Myocyte (in vitro differentiated cells): ENCODE data around the gene TRPC4. TPM values are rescaled to one million over a fixed set of nuclear protein-coding genes. Genes with fewer than 3 reads are reported as not detected.
A peak's percentile ranks its signal among the peaks of the same experiment; 100 is the strongest.
"Not testable (repeated sequence)": the region's sequence is repeated elsewhere in the genome, so short reads cannot be mapped to it uniquely, and the experiment has no call there.

Source experiments
- DNase-seq: peaks from one replicate; pipeline ENCODE4 v3.0.0-alpha.2; 2012; ENCODE audit warnings: low read depth
- total RNA-seq: library from RNA; depleted of rRNA; stranded (reverse); fragments of >200 nt; gene quantifications from 2 replicates; pipeline ENCODE4 v1.2.3, GENCODE V29; 2014

The TRPC4 gene
- total RNA-seq, 1 donor from 2014 or later, result 0.99 TPM

GRCh38 chr13:37608750-37609339 lies 260.7 kb downstream of the TRPC4 start:
- no peak for DNase-seq

GRCh38 chr13:37602733-37603381 lies 266.7 kb downstream of the TRPC4 start:
- DNase-seq, result peak; percentile 61

DNA sequence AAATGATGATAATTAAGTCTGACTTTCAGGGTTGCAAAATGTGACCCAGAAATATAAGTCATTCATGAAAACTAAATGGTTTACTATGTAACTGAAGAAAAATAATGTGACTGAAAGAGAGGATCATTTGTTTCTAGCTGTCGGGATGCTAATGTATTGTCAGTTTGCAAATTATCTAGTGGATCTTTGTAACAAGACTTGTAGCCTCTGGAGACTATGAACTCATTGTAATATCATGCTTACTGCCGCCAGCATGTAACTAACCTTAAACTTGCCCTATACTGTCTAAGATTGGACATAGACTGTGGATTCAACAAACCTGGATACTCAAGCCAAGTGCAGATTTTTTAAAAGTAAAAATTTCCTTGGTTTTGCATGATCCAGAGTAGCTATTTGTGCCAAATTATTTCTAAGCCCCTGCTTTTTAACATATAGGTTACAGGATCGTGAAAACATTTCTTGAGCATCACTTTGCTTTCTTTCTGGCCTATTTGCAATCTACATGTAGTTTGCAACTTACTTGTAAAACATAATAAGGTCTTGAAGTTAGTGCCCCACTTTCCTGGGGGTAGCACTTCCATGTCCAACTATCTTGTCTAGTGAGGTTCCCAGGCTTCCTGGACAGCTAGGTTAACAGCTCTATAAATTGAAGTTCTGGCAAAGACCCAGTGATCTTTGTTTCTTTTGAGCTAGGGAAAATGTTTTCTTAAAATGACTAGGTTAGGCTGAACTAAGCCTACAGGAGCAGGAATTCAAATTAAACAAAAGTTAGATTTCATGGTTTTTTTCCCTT lies 267.7 kb downstream of the TRPC4 start:
- DNase-seq, result no peak

DNA sequence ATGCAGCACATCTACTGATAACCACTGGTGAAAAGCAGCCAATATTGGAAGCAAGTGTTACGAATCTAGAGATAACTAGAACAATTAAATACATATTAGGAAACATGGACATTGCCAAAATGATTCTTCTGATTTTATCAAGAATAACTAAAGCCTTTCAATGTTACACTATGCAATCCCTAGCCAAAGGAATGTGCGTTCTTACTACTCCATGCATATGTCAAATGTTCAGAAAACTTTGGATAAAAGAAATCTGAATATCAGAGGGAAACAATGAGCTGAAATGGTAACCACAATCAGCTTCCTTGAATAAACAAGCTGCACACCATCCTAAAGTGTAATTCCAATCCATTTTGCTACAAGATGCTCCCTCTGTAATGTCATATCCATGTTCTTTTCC lies 270.1 kb downstream of the TRPC4 start:
- DNase-seq, result no peak

GRCh38 chr13:37598597-37598996 lies 271.0 kb downstream of the TRPC4 start, which contains the start of gene POSTN:
Gene POSTN, minus strand, starts transcription at chr13:37598768. Its CDS starts 42 bp downstream, at chr13:37598726.
- DNase-seq, result no peak

GRCh38 chr13:37597477-37598025 lies 272.0 kb downstream of the TRPC4 start:
- no peak for DNase-seq

DNA sequence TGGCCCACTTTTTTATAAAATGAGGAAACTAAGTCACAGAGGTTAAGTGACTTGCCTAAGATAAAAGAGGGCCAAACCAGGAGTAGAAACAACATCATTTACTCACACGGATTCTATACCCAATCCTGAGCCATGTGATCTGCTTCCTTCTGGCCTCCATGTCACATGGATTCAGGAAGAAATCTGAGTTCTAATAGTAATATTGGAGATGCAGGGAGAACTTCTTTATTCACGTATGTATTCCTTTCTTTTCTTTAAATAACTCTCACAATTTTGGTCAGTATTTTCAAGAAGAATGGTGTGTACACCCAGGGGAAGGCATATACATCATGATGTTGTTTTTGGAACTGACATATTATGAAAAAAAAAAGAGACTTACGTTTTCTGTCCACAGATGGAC lies 272.8 kb downstream of the TRPC4 start:
- no peak for DNase-seq

DNA sequence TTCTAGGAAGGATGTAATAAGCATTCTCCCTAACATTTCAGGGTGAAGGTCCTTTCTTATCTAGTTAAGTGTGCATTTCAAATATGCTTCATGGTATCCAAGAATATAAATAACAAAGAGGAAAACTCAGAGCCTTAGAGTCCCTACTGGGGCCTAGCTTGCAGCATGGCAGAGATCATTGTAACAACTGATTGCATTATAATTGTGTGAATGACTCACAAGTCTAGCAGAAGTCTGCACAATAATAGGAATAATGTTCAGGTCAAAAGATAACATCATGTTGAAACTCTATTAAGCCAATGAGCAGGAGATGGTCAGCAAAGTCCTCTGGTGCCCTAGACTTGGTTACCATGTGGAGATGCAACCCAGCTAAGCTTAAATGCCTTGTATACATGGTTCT lies 274.4 kb downstream of the TRPC4 start:
- DNase-seq, result no peak

DNA sequence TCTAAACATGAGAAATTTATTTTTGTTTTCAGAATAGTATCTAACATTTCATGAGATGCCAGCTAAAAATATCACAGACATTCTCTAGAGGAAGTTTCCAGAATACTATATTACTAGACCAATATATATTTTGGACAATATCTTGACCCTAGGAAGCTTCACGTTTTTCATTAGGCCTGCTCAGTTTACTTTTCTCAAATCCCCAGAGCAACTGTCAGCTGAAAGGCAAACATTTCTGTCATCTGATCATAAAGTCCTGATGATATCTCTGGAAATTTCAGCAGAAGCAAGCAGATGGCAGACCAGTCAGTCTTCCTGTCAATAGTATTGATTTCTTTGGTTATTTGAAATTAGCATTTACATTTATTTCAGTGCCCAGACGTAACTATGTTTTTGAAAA lies 275.0 kb downstream of the TRPC4 start:
- DNase-seq, result no peak

GRCh38 chr13:37589381-37589780 lies 280.2 kb downstream of the TRPC4 start:
- not testable (repeated sequence) for DNase-seq

GRCh38 chr13:37587236-37587635 lies 282.3 kb downstream of the TRPC4 start:
- no peak for DNase-seq
